GM12865 (cell line): ENCODE measurements around the gene CPNE6.
A peak's percentile ranks its signal among the peaks of the same experiment; 100 is the strongest.

Experiments
- DNase-seq: peaks from one replicate; pipeline ENCODE4 v3.0.0; 2010; ENCODE audit warnings: low read depth
- H3K4me3 ChIP-seq: 2 replicates; pipeline ENCODE4 v1.5.1; 2011; ENCODE audit warnings: mild to moderate bottlenecking, low read depth, low read length, control low read depth
- CTCF ChIP-seq: IDR thresholded peaks from 2 replicates; pipeline ENCODE4 v1.5.1; 2011; ENCODE audit warnings: low read length, control low read depth, low read depth, inconsistent platforms; ENCODE audit not compliant: insufficient read depth; ENCODE audit errors: missing control alignments

CPNE6 gene

DNA sequence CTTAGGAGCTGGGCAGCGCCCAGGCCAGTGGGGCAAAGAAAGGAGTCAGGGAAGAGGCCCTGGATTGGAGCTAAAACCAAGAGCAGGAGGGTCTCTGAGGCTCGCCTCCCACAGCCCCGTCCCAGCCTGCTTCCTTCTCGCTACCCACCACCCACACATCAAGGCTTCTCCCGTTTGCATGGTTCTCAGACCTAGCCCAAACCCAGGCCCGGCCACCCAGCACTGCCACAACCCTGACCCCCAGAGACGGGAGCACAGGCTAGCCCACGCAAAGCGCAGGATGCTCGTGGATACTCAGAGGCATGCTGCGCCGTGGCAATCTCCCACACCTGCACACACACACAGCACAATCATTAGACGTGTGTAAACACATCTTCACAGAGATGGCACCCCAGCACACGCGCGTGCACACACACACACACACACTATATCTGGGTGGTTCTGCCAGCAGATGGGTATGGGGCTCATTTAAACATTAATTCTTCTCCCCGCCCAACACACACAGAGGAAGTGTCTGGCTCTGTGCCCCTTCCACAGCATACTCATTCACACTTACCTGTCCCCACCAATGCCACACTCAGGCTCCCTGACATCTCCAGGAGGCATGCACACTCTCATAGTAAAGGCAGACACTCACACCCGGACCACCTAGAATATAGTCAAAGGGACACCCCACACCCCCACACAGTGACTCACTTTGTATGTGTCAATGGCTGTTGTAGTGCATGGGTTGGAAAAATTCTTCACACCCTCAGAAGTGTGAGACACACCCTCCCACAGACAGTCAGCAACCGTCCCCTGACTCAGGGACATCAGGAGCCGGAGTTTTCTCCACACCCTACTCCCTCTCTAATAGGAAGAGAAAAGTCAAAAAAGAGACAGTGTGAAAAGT, 18.5 kb upstream of the CPNE6 start:
- no peak for TF ChIP-seq CTCF
- no peak for DNase-seq

GRCh38 chr14:24053548-24054323, 17.6 kb upstream of the CPNE6 start:
- H3K4me3 ChIP-seq: no peak overlapping the region
- TF ChIP-seq CTCF: no peak
- DNase-seq: no peak

More for the DNA sequence above, 18.5 kb upstream of the CPNE6 start:
- peak overlapping the region; percentile 64; the same call in 1 of the 2 replicates for H3K4me3 ChIP-seq

GRCh38 chr14:24054324-24054641, 17.1 kb upstream of the CPNE6 start:
- TF ChIP-seq CTCF: no peak
- DNase-seq: no peak
- H3K4me3 ChIP-seq: no peak overlapping the region

DNA sequence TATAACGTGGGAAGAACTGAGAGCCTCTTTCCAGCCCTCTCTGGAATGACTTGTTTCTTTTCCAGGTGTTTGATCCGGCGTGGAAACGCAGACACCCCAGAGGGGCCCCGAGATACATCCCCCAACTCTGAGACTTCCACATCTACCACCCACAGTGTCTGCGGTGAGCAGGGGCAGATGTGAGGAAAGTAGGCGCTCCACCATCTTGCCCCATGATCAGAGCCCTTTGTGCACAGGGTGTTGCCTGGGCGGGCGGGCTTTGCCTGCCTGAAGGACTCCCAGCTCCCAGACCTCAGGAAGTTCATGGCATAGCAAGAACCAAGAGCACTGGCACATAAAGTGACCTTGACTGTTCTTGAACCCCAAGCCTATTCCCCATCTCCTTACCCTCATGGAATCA, 16.7 kb upstream of the CPNE6 start:
- no peak overlapping the region for H3K4me3 ChIP-seq
- no peak for DNase-seq
- no peak for TF ChIP-seq CTCF

DNA sequence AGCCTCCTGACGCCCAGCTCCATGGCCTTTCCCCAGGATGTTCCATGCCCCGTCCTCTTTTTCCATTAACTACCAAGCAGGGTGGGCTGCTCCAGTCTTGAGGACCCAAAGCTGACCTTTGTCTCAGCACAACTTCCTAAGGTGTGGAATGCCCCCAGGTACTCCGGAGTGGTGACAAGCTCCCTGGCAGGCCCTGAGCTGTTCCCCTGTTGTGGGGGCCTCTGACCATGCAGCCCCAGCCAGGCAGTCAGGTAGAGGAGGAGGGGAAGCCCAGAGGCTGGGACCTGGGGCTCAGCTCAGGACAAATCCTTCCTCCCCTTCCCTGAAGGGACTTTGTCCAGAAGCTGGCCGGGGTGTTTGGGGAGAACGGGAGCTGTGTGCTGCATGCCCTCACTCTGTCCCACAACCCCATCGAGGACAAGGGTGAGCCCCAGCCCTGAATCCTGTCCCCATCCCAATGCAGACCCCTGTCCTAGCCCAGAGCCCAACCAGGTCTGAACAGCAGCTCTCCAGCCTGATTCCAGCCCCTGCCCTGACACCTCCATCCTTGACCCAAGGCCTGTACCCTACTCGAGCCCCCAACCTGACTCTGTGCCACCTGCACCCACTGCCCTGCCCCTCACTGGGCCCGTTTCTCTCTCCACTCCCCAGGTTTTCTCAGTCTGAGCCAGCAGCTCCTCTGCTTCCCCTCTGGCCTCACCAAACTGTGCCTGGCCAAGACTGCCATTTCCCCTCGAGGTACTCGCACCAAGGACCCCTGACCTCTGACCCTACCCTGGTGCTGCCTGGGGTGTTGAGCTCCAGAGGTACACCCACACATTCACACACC, 15.2 kb upstream of the CPNE6 start:
- DNase-seq: no peak
- no peak for TF ChIP-seq CTCF
- no peak overlapping the region for H3K4me3 ChIP-seq

DNA sequence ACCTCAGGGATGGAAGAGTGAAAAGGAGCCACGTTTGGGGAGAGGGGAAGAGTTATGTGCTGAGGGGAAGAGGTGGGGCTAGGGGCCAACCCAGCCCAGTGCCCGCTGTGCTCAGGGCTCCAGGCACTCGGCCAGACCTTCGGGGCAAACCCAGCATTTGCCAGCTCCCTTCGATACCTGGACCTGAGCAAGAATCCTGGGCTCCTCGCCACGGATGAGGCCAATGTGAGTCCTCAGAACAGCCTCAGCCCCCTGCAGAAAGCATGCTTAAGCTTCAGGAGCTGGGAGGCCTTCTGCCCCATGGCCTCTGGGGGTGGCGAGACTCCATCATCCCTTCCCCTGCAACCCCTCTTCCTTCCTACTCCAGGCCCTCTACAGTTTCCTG, 14.6 kb upstream of the CPNE6 start:
- no peak for DNase-seq
- TF ChIP-seq CTCF: no peak
- no peak overlapping the region for H3K4me3 ChIP-seq
